Measurements from ENCODE around the gene LTBP4.

LTBP4 gene

DNA sequence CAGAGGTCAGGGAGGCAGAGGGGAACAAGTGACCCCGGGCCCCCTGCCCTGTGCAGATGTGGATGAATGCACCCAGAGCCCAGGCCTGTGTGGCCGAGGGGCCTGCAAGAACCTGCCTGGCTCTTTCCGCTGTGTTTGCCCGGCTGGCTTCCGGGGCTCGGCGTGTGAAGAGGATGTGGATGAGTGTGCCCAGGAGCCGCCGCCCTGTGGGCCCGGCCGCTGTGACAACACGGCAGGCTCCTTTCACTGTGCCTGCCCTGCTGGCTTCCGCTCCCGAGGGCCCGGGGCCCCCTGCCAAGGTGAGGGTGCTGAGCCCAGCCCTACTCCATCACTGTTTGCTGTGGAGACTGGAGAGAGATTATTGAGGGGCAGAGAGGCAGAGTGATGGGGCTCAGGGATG, 9.9 kb downstream of the LTBP4 start:
- Histone ChIP-seq H3K4me2 (ENCODE audit: low read length, poor library complexity, severe bottlenecking) (no peak overlapping the region), H3K79me1 (replicated peaks; ENCODE audit: low read length, poor library complexity, severe bottlenecking) (no peaks in the 10 kb centered on the region), H3K4me1 (ENCODE audit: control insufficient read depth, insufficient read depth, low read depth, low read length) (peaks cover 25% of the 10 kb centered on the region), H2BK15ac (ENCODE audit: low read depth, poor library complexity, severe bottlenecking) (no peak overlapping the region), H3K18ac (ENCODE audit: low read depth in 1 of 2, low read length in 2 of 2) (no peak overlapping the region), H2AFZ (ENCODE audit: low read depth, low read length) (no peak overlapping the region), H3K23ac (ENCODE audit: low read length in 2 of 2) (no peak overlapping the region), H4K91ac (ENCODE audit: low read length) (peak overlapping the region; percentile 64), H3K14ac (ENCODE audit: low read length in 2 of 2) (no peak overlapping the region), H3K27ac (ENCODE audit: low read length, poor library complexity, severe bottlenecking) (no peak overlapping the region), H2AK5ac (ENCODE audit: low read length, severe bottlenecking) (no peak overlapping the region), H3K27me3 (ENCODE audit: control insufficient read depth in 1 of 2, insufficient read depth in 1 of 2, low read length in 2 of 2) (peaks cover 8 to 10% of the 10 kb centered on the region in 2 experiments), H3K4ac (ENCODE audit: low read depth in 1 of 2, low read length in 2 of 2) (no peak overlapping the region), H4K8ac (ENCODE audit: low read length) (no peak overlapping the region), H3K9ac (ENCODE audit: low read length) (no peak overlapping the region), H2BK5ac (ENCODE audit: low read depth, low read length, poor library complexity, severe bottlenecking) (no peak overlapping the region), H2BK120ac (ENCODE audit: low read depth, low read length) (no peak overlapping the region), H2BK12ac (ENCODE audit: low read length in 2 of 2) (peak overlapping the region in 1 of 2 experiments; percentile 93), H3K4me3 (ENCODE audit: insufficient read depth in 1 of 2, low read depth in 1 of 2, low read length in 2 of 2) (no peak overlapping the region), H3K36me3 (ENCODE audit: control insufficient read depth in 1 of 2, insufficient read depth in 2 of 2, low read depth in 1 of 2, low read length in 2 of 2) (peaks cover 0 to 2% of the 10 kb centered on the region in 2 experiments), H3K9me3 (ENCODE audit: control insufficient read depth, low read length) (no peaks in the 10 kb centered on the region)
- 94% methylated on average over 15 of the region's 15 CpGs for WGBS
- no peak for DNase-seq

DNA sequence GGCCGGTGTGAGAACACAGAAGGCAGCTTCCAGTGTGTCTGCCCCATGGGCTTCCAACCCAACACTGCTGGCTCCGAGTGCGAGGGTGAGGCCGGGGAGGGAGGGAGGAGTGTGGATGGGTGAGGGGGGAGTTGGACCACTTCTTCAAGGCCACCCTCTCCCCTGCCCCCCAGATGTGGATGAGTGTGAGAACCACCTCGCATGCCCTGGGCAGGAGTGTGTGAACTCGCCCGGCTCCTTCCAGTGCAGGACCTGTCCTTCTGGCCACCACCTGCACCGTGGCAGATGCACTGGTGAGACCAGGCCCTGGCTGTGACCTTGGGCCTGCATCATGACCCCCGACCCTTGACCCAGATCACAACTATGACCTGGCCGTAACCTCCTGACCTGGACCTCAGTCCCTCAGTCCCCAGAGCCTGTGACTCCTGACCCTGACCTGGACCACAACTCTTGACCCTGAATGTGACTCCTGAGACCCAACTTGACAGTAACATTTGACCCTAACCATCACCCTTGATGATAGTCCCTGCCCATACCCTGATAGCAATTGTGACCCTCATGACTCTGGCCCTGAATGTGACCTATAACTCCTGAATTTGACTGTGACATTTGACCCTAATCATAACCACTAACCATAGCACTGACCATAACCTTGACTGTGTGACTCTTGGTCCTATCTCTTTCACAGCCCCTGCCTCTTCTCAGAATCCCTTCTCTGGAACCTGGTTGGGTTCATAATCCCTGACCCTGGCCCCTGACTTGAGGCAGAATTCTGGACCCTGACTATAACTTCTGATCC, 10.9 kb downstream of the LTBP4 start:
- H3K4ac ChIP-seq (ENCODE audit: low read depth in 1 of 2, low read length in 2 of 2): no peak overlapping the region
- H3K9ac ChIP-seq (ENCODE audit: low read length): no peak overlapping the region
- no peak overlapping the region for H2BK120ac ChIP-seq (ENCODE audit: low read depth, low read length)
- no peak overlapping the region for H2BK15ac ChIP-seq (ENCODE audit: low read depth, poor library complexity, severe bottlenecking)
- peaks cover 3% of the 10 kb centered on the region for H3K79me1 ChIP-seq (replicated peaks; ENCODE audit: low read length, poor library complexity, severe bottlenecking)
- H4K8ac ChIP-seq (ENCODE audit: low read length): no peak overlapping the region
- peaks cover 22% of the 10 kb centered on the region for H3K4me1 ChIP-seq (ENCODE audit: control insufficient read depth, insufficient read depth, low read depth, low read length)
- 93% methylated on average over 10 of the region's 10 CpGs for WGBS
- H3K9me3 ChIP-seq (ENCODE audit: control insufficient read depth, low read length): no peaks in the 10 kb centered on the region
- peaks cover 0 to 7% of the 10 kb centered on the region in 2 experiments for H3K36me3 ChIP-seq (ENCODE audit: control insufficient read depth in 1 of 2, insufficient read depth in 2 of 2, low read depth in 1 of 2, low read length in 2 of 2)
- no peak overlapping the region for H2BK12ac ChIP-seq (ENCODE audit: low read length in 2 of 2)
- no peak overlapping the region for H2AFZ ChIP-seq (ENCODE audit: low read depth, low read length)
- no peak overlapping the region for H3K4me2 ChIP-seq (ENCODE audit: low read length, poor library complexity, severe bottlenecking)
- DNase-seq: no peak
- H3K23ac ChIP-seq (ENCODE audit: low read length in 2 of 2): no peak overlapping the region
- H3K4me3 ChIP-seq (ENCODE audit: insufficient read depth in 1 of 2, low read depth in 1 of 2, low read length in 2 of 2): no peak overlapping the region
- H3K27ac ChIP-seq (ENCODE audit: low read length, poor library complexity, severe bottlenecking): no peak overlapping the region
- peaks cover 8 to 10% of the 10 kb centered on the region in 2 experiments for H3K27me3 ChIP-seq (ENCODE audit: control insufficient read depth in 1 of 2, insufficient read depth in 1 of 2, low read length in 2 of 2)
- no peak overlapping the region for H3K18ac ChIP-seq (ENCODE audit: low read depth in 1 of 2, low read length in 2 of 2)
- H2BK5ac ChIP-seq (ENCODE audit: low read depth, low read length, poor library complexity, severe bottlenecking): no peak overlapping the region
- H2AK5ac ChIP-seq (ENCODE audit: low read length, severe bottlenecking): no peak overlapping the region
- no peak overlapping the region for H4K91ac ChIP-seq (ENCODE audit: low read length)
- H3K14ac ChIP-seq (ENCODE audit: low read length in 2 of 2): no peak overlapping the region

DNA sequence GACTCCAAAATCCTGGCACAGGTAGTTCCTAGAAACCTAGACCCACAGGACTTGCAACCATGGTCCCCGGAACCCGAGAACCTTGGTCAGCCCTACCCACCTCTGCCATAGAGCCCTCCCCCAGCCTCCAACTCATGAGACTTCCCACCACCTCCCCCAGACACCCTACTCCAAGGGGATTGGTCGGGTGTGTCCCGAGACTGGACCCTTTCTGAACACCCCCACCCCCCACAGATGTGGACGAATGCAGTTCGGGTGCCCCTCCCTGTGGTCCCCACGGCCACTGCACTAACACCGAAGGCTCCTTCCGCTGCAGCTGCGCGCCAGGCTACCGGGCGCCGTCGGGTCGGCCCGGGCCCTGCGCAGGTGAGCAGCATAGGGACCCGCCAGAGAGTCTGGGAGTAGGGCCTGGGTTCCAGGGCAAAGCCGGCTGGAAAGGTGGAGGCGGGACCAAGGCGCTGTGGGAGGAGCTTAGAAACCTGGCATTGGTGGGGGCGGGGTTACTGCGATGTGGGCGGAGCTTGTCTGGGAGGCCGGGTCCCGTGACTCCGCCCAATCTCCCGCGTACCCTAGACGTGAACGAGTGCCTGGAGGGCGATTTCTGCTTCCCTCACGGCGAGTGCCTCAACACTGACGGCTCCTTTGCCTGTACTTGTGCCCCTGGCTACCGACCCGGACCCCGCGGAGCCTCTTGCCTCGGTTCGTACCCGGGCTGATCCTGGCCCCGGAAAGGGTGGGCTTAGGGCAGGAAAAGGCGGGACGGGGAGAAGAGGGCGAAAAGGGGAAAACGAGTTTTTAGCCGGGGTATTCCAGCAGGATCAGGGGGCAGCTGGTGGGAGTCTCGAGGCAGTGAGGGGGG, 11.9 kb downstream of the LTBP4 start:
- 22% methylated on average over 50 of the region's 50 CpGs for WGBS
- Histone ChIP-seq H3K27ac (ENCODE audit: low read length, poor library complexity, severe bottlenecking) (peak overlapping the region; percentile 69), H3K23ac (ENCODE audit: low read length in 2 of 2) (peak overlapping the region in 1 of 2 experiments; percentile 34), H3K9me3 (ENCODE audit: control insufficient read depth, low read length) (no peaks in the 10 kb centered on the region), H3K14ac (ENCODE audit: low read length in 2 of 2) (no peak overlapping the region), H3K4me2 (ENCODE audit: low read length, poor library complexity, severe bottlenecking) (peak overlapping the region; percentile 17), H3K4me1 (ENCODE audit: control insufficient read depth, insufficient read depth, low read depth, low read length) (peaks cover 22% of the 10 kb centered on the region), H3K4ac (ENCODE audit: low read depth in 1 of 2, low read length in 2 of 2) (peak overlapping the region; percentile 19 to 53), H3K79me1 (replicated peaks; ENCODE audit: low read length, poor library complexity, severe bottlenecking) (peaks cover 3% of the 10 kb centered on the region), H2BK120ac (ENCODE audit: low read depth, low read length) (peak overlapping the region; percentile 15), H3K4me3 (ENCODE audit: insufficient read depth in 1 of 2, low read depth in 1 of 2, low read length in 2 of 2) (peak overlapping the region; percentile 71 to 93), H2BK12ac (ENCODE audit: low read length in 2 of 2) (peak overlapping the region; percentile 52 to 73), H3K36me3 (ENCODE audit: control insufficient read depth in 1 of 2, insufficient read depth in 2 of 2, low read depth in 1 of 2, low read length in 2 of 2) (peaks cover 0 to 5% of the 10 kb centered on the region in 2 experiments), H4K8ac (ENCODE audit: low read length) (peak overlapping the region; percentile 95), H3K18ac (ENCODE audit: low read depth in 1 of 2, low read length in 2 of 2) (peak overlapping the region; percentile 92), H3K9ac (ENCODE audit: low read length) (peak overlapping the region; percentile 90), H2AFZ (ENCODE audit: low read depth, low read length) (no peak overlapping the region), H2AK5ac (ENCODE audit: low read length, severe bottlenecking) (no peak overlapping the region), H4K91ac (ENCODE audit: low read length) (peak overlapping the region; percentile 80), H3K27me3 (ENCODE audit: control insufficient read depth in 1 of 2, insufficient read depth in 1 of 2, low read length in 2 of 2) (peaks cover 8 to 9% of the 10 kb centered on the region in 2 experiments), H2BK15ac (ENCODE audit: low read depth, poor library complexity, severe bottlenecking) (peak overlapping the region; percentile 98), H2BK5ac (ENCODE audit: low read depth, low read length, poor library complexity, severe bottlenecking) (no peak overlapping the region)
- DNase-seq: peak; percentile 66
